HG03175 (cell line): ENCODE measurements around the gene DHRS4L2.
"Not testable (repeated sequence)": the region's sequence is repeated elsewhere in the genome, so short reads cannot be mapped to it uniquely, and the experiment has no call there.

ENCODE experiments used
- ATAC-seq: cut with Tn5 transposase; IDR thresholded peaks from one replicate; pipeline ENCODE4 v1.9.1; 2021; ENCODE audit warnings: mild to moderate bottlenecking, moderate library complexity; ENCODE audit not compliant: unreplicated experiment

The DHRS4L2 gene

DNA sequence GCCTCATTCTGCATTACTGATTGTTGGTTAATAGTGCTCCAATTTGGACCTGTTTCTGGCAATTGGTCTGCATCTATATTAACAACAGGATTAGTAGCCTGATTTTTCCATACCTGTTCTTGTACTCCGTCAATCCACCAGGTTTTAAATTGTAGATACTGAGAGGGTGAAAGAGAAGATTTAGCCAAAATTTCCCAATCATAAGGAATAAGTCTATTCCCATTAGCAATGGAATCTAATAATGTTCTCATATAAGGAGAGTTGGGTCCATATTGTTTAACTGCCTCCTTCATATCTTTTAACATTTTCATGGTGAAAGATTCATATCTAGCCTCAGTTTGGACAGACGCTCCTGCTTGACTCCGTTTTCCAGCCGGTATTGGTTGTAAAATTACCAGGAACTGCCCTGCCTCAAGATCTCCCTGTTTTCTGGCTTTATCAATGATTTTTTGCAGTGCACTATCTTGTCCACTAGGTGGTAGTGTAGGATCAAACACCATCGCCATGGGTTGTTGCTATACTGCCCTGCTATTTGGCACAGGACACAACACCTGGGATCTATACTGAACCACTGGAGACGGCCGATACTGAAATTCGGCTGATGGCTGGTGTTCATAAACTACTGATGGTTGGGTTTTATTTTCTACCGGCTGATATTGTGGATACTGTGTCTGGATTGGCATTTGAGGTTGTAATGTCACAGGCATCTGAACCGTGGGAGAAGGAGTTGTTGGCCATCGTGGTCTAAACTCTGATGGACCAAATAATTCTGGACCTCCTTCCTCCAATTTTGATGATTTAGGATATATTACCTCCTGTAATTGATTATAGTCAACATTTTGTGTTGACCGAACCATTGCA lies 25.2 kb downstream of the DHRS4L2 start:
- ATAC-seq, result peak; percentile 56

DNA sequence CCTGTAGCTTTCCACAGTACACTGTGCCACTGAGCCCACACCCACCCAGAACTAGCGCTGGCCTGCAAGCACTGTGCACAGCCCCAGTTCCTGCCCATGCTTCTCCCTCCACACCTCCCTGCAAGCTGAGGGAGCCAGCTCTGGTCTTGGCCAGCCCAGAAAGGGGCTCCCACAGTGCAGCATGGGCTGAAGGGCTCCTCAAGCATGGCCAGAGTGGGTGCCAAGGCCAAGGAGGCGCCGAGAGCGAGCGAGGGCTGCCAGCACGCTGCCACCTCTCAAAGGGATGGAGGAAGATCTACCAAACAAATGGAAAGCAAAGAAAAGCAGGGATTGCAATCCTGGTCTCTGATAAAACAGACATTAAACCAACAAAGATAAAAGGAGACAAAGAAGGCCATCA lies 27.0 kb downstream of the DHRS4L2 start:
- not testable (repeated sequence) for ATAC-seq

DNA sequence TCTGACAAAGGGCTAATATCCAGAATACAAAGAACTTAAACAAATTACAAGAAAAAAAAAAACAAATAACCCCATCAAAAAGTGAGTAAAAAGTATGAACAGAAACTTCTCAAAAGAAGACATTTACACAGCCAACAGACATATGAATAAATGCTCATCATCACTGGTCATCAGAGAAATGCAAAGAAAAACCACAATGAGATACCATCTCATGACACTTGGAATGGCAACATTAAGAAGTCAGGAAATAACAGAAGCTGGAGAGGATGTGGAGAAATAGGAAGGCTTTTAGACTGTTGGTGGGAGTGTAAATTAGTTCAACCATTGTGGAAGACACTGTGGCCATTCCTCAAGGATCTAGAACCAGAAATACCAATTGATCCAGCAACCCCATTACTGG lies 30.2 kb downstream of the DHRS4L2 start:
- ATAC-seq, result not testable (repeated sequence)

DNA sequence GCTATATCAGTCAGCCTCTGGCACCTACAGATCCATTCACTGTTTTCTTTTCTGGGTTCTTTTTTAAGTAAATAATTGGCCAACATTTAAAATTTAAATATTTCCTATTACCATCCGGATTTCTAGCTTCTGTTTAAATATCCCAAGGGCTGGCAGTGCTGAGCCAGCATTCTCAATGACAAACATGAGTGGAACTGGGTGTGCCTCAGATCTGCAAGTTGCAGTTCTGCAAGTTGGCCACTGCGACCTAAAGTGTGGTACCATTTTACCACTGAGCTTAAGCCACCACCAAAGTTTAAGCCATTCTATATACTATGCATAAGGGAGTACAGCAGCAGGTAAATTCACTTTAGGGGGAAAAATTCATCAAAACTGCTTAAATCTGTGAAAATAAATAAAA lies 31.2 kb downstream of the DHRS4L2 start:
- ATAC-seq, result not testable (repeated sequence)

DNA sequence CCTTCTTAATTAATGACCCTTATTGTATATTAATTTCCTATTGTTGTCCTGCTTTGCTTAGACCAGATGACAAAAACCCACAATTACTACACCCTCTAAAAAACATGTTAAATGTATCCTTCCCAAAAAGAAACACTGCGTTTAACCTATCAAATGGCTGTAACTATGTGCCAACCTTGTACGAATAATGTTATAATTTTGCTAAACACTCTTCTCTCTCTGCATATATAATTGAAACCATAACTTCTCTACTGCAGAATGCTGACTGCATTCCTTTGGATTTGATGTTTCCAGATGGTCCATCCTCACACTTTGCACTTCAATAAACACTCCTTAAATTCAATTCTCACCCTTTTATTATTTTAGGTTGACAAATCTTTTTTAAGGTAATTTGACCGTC lies 31.8 kb downstream of the DHRS4L2 start:
- not testable (repeated sequence) for ATAC-seq

DNA sequence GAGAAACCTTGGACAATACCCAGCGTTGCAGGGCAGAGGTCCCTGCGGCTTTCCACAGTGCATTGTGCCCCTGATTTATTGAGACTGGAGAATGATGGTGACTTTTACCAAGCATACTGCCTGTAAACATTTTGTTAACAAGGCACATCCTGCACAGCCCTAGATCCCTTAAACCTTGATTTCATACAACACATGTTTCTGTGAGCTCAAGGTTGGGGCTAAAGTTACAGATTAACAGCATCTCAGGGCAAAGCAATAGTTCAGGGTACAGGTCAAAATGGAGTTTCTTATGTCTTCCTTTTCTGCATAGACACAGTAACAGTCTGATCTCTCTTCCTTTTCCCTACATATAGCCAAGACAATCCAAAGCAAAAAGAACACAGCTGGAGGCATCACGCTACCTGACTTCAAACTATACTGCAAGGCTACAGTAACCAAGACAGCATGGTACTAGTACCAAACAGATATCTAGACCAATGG lies 36.2 kb downstream of the DHRS4L2 start:
- not testable (repeated sequence) for ATAC-seq

DNA sequence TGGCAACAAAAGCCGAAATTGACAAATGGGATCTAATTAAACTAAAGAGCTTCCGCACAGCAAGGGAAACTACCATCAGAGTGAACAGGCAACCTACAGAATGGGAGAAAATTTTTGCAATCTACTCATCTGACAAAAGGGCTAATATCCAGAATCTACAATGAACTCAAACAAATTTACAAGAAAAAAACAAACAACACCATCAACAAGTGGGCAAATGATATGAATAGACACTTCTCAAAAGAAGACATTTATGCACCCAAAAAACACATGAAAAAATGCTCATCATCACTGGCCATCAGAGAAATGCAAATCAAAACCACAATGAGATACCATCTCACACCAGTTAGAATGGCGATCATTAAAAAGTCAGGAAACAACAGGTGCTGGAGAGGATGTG lies 41.0 kb downstream of the DHRS4L2 start:
- not testable (repeated sequence) for ATAC-seq

DNA sequence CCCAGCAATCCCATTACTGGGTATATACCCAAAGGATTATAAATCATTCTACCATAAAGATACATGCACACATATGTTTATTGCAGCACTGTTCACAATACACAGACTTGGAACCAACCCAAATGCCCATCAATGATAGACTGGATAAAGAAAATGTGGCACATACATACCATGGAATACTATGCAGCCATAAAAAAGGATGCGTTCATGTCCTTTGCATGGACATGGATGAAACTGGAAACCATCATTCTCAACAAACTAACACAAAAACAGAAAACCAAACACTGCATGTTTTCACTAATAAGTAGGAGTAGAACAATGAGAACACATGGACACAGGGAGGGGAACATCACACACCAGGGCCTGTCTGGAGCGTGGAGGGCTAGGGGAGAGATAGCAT lies 42.6 kb downstream of the DHRS4L2 start:
- ATAC-seq, result not testable (repeated sequence)

DNA sequence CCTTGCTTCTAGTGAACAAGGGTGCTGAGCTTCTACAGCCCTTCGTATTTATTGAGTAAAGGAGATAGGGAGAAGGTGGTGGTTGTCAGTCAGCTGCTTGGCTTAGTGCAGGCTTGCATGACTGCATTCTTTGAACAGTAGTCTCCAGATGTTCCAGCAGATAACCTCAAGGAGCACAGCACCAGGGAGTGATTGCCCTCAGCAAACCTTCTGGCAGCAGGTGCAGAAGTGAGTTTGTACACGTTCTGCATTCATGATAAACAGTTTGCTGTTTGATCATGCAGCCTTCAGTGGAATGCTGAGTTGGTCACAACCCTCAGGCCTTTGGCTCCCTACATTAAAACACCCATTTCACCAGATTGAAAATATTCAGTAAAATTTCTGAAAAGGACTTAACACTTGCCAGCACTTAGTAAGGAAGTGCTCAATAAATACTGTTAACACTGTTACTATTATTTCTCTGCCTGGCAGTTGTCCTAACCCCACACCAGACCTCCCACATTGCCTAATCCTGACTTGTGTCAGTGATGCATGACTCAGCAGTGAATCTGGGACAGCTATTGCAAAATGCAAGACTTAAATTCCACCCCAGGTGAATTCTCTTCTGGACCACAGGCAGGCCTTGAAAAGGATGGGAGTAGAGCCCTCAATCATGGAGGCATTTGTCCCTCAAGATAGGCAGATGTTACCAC lies 44.1 kb downstream of the DHRS4L2 start:
- no peak for ATAC-seq

DNA sequence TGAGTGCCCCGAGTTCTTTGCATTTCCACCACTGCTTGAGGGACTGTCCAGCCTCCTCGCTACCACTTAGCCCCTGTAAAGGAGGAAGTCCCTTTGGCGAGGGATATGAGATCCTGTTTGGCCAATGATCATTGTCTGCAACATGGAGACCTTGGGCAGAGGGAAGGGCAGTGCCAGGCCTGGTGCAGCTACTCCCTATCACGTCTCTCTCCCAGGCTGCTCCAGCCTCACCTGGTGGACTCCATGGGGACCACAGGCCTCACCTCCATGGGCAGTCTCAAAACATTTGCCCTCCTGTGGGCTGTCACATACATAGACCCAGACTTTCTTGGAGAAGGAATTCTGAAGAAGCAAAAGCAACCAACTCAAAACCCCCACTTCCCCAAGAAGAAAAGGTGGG lies 47.0 kb downstream of the DHRS4L2 start:
- ATAC-seq, result peak; percentile 17

DNA sequence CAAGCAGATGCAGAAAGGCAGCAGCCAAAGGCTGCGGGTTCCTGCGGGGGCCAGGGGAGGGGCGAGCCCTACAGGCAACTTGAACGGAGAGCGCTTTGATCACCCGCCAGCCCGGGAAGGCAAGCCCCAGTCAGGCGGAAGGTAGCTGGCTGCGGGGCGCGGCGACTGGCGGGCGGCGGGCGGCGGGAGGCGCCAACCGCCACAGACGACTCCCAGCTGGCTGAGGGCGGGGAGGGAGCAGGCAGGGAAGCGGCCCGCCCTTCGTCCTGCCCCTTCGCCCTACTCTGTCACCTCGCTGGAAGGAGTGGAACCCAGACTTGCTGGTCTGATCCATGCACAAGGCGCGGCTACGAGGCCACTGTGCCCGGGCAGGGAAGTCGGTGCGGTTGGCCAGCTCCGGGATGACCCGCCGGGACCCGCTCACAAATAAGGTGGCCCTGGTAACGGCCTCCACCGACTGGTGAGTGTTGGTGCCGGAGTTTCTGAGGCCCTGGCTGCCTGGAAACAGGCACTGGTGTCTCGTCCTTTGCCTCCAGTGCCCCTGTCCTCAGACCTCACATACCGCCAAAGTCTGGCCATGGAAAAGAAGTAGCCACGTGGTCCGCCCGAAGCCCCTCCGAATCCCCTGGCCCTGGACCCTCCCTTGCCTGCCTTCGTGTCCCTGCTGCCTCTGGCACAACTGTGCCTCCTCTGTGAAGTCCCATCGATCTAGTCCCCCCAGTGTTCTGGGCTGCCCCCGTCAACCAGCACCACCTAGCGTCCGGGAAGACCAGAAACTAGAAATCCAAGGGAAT lies 47.6 kb downstream of the DHRS4L2 start:
- ATAC-seq, result peak; percentile 59

DNA sequence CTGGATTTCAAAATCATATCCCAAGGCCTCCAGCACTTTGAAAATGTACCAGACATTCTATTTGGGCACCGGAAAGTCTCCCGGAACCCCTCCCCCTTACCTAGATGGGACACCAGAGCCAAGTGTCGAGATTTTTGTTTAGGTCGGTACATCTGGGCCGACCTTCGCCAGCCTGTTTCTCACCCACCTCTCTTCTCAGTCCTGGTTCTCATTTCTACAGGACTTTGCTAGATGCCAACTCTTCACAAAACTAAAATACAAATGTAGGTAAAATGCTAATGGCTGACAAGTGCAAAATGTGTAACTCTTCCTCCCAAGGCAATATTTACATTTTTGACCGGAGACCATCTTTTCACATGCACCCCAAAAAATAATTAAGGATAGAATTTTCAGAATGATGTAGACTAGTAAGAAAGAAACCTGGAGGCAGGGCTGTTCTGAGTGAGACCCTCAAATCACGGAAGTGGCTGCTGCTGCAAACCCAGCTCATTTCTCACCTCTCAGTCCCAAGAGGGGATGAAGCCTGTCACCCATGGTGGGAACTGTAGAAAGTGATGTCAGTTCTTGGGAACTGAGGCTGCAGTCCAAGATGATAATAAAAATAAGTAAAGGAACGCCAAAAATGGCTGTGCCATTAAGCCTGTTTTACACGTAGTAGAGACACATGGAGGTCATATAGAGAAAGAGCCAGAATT lies 48.4 kb downstream of the DHRS4L2 start:
- ATAC-seq, result not testable (repeated sequence)

DNA sequence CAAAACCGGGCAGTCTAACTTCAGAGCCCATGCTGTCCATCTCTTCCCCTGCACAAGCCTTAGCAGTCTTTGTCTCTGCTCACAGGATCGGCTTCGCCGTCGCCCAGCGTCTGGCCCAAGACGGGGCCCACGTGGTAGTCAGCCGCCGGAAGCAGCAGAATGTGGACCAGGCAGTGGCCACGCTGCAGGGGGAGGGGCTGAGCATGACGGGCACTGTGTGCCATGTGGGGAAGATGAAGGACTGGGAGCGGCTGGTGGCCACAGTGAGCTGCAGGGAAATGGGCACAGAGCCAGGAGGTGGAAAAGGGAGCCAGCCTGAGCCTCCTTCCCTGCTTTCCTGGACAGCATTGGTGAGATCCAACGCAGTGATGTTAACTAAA lies 48.9 kb downstream of the DHRS4L2 start:
- no peak for ATAC-seq

DNA sequence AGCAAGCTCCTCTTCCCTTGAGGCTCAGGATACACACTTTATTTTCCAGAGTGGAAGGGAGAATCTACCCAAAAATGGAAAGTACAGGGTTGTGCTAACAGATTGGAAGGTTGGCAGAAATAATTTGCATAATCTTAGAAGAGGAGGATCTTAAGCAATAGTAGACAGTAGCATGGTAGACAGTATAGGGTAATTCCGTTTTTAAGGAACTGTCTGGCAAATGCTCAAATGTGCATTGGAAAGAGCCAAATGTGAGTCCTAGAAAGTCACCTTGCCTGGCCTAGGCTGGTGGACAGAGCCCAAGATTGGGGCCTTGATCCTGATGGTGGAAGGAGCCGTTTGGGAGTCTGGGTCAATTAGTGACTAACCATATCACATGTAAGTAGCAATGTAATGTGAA lies 50.0 kb downstream of the DHRS4L2 start:
- ATAC-seq, result no peak

DNA sequence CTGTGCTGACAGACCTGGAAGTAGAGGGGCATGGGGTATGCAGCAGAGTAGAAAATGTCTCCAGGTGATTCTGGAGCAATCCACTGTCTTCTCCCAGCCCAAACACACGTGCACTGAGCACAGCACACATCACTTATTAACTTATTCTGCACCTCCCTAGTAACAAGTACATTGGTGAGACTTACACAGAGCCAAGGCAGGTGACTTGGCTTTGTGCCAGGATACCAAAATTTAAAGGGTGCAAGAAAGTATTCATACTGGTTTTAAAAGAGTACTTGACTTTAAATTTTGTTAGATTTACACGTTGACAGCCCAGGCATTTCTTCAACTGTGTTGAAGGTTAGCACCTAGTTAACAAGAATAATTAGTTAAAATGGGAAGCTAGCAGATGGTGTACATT lies 52.0 kb downstream of the DHRS4L2 start:
- ATAC-seq, result no peak

DNA sequence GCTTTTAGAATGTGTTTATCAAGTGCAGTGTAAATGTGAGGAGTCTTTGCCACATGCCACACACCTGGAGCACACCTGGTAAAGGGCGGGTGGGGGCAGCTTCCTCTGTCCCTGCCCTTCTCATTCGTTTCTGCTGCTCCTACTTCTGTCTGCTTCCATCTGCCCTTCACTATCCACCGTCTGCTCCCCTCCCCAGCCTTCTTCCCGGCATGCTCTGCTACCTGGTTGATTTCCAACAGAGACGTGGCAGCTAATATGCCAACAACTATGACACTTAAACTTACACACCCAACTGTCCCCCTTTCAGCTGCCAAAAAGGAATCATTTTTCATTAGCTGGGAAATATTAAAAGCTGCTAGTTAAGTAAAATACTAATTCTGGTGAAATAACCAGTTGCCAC lies 54.0 kb downstream of the DHRS4L2 start:
- ATAC-seq, result no peak

DNA sequence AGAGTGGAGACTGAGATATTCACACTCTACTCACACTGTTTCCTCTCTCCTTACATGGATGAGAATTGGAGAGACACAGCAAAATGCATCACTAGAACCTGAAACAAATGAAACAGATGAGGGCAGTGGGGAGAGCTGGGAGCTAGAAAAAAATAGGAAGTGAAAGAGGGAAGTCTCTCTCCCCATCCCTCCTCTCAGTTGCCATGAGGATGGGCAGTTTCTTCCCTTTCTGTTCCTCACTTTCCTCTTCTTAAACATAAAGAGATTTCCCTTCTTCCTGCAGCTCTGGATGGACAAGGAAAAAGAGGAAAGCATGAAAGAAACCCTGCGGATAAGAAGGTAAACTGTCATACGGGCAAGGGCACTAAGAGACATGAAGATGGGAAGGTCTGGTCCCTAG lies 60.3 kb downstream of the DHRS4L2 start:
- not testable (repeated sequence) for ATAC-seq

DNA sequence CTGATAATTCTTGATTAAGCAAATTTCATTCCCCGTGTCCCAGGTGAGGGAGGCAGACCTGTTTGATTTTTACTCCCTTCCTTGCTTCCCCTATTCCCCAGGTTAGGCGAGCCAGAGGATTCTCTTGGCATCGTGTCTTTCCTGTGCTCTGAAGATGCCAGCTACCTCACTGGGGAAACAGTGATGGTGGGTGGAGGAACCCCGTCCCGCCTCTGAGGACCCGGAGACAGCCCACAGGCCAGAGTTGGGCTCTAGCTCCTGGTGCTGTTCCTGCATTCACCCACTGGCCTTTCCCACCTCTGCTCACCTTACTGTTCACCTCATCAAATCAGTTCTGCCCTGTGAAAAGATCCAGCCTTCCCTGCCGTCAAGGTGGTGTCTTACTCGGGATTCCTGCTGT lies 62.0 kb downstream of the DHRS4L2 start:
- ATAC-seq, result not testable (repeated sequence)

DNA sequence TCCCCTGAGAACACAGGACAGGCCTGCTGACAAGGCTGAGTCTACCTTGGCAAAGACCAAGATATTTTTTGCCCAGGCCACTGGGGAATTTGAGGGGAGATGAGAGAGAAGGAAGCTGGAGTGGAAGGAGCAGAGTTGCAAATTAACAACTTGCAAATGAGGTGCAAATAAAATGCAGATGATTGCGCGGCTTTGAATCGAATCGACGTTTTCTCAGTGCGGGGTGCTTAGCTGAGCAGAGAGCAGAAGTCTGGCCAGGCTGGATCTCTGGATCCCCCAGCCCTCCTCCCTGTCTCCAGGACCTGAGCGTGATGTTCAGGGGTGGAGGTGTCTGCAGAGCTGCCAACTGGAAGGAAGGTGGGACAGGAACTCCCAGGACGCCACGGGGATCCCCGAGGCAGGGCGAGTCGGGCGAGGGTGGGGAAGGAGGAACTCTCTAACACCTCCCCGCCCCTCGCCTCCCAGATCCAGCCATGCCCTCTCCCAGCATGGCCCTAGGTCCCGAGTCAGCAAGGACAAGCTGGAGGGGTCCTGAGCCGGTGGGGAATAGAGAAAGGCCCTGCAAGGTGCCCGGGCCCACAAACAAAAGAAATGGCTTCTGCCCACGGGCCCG lies 62.6 kb downstream of the DHRS4L2 start:
- no peak for ATAC-seq
